Fibroblast of pulmonary artery (primary cell): Measurements from ENCODE around the gene TULP4.
A peak's percentile ranks its signal among the peaks of the same experiment; 100 is the strongest.

ENCODE experiments used
- DNase-seq: peaks from one replicate; pipeline ENCODE4 v3.0.0-alpha.2; 2010; ENCODE audit warnings: low read depth
- H3K4me3 ChIP-seq: replicated peaks from 2 replicates; pipeline ENCODE4 v1.5.1; 2011; ENCODE audit warnings: low read depth, mild to moderate bottlenecking, control low read depth, low read length, moderate library complexity
- CTCF ChIP-seq: IDR thresholded peaks from 2 replicates; pipeline ENCODE4 v1.5.1; 2011; ENCODE audit warnings: mild to moderate bottlenecking, control low read depth, low read length, inconsistent platforms; ENCODE audit errors: missing control alignments

TULP4 gene

GRCh38 chr6:158500016-158500735 is 187.9 kb downstream of the TULP4 start:
- no peak overlapping the region for H3K4me3 ChIP-seq
- DNase-seq: peak; percentile 29
- no peak for TF ChIP-seq CTCF

DNA sequence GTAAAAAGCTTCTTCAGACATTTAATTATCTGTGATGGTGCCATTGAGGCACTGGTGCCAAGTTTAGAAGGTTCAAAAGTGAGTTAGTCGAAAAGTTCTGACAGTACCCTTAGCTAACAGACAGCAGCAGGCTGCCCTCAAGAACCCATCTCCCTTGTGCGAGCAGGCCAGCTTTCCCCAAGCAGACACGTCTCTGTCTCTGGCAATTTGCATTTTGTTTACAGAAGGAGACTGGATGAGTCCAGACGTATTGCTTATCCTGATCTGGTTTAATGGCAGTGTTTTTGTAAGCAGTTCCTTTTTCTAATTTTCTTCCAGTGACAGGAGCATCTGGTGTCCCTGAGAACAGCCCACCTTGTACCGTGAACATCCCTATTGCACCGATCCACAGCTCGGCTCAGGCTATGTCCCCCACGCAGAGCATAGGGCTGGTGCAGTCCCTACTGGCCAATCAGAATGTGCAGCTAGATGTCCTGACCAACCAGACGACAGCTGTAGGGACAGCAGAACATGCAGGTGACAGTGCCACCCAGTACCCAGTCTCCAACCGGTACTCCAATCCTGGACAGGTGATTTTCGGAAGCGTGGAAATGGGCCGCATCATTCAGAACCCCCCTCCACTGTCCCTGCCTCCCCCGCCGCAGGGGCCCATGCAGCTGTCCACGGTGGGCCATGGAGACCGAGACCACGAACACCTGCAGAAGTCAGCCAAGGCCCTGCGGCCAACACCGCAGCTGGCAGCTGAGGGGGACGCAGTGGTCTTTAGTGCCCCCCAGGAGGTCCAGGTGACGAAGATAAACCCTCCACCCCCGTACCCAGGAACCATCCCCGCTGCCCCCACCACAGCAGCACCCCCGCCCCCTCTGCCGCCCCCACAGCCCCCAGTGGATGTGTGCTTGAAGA is 189.3 kb downstream of the TULP4 start:
- DNase-seq: no peak
- TF ChIP-seq CTCF: no peak

GRCh38 chr6:158502263-158502950 is 190.1 kb downstream of the TULP4 start:
- TF ChIP-seq CTCF: no peak

More for the DNA sequence above, 189.3 kb downstream of the TULP4 start:
- no peak overlapping the region for H3K4me3 ChIP-seq

DNA sequence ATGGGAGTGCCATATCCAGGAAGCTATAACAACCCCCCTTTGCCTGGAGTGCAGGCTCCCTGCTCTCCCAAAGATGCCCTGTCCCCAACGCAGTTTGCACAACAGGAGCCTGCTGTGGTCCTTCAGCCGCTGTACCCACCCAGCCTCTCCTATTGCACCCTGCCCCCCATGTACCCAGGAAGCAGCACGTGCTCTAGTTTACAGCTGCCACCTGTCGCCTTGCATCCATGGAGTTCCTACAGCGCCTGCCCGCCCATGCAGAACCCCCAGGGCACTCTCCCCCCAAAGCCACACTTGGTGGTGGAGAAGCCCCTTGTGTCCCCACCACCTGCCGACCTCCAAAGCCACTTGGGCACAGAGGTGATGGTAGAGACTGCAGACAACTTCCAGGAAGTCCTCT is 191.0 kb downstream of the TULP4 start:
- TF ChIP-seq CTCF: no peak
- DNase-seq: no peak
- no peak overlapping the region for H3K4me3 ChIP-seq

More at GRCh38 chr6:158502263-158502950, 190.1 kb downstream of the TULP4 start:
- H3K4me3 ChIP-seq: no peak overlapping the region
- no peak for DNase-seq

- TF ChIP-seq CTCF: no peak
- H3K4me3 ChIP-seq: no peak overlapping the region
- DNase-seq: no peak
Measured at GRCh38 chr6:158503846-158504245, 191.6 kb downstream of the TULP4 start.

- H3K4me3 ChIP-seq: no peak overlapping the region
- TF ChIP-seq CTCF: no peak
- DNase-seq: no peak
Measured at GRCh38 chr6:158505194-158505593, 192.9 kb downstream of the TULP4 start.
